Activated CD8-positive, alpha-beta T cell treated with anti-CD3 and anti-CD28 coated beads for 36 hours (primary cell): Measurements from ENCODE around the gene COL5A2. TPM values are rescaled to one million over a fixed set of nuclear protein-coding genes. Genes with fewer than 3 reads are reported as not detected.
A peak's percentile ranks its signal among the peaks of the same experiment; 100 is the strongest.

ENCODE experiments used
- ATAC-seq: fragments of 200-7000 bp; cut with Tn5 transposase; one replicate; pipeline ENCODE4 v1.10.0; 2021; ENCODE audit warnings: mild to moderate bottlenecking, moderate library complexity
- CTCF ChIA-PET: fragments of 350-600 bp; sonication (Branson Sonifier 250); formaldehyde crosslinking; loops from one replicate; lab custom pipeline; 2021; ENCODE audit warnings: antibody characterized with exemption; lab: Charles Lee
- POLR2A ChIA-PET: fragments of 350-600 bp; sonication (Branson Sonifier 250); formaldehyde crosslinking; loops from one replicate; lab custom pipeline; 2021; ENCODE audit warnings: antibody characterized with exemption; lab: Charles Lee
- DNase-seq: peaks from one replicate; pipeline ENCODE4 v3.0.0-alpha.2; 2020
- H3K27ac Mint-ChIP-seq: one replicate; pipeline ENCODE4 v1.8.0; 2021; ENCODE audit warnings: mild to moderate bottlenecking, mixed read lengths
- H3K27me3 Mint-ChIP-seq: one replicate; pipeline ENCODE4 v1.8.0; 2021; ENCODE audit warnings: mixed read lengths
- H3K36me3 Mint-ChIP-seq: one replicate; pipeline ENCODE4 v1.8.0; 2021; ENCODE audit warnings: low read depth, mixed read lengths
- H3K4me1 Mint-ChIP-seq: one replicate; pipeline ENCODE4 v1.8.0; 2021; ENCODE audit warnings: low read depth, mixed read lengths
- H3K4me3 Mint-ChIP-seq: one replicate; pipeline ENCODE4 v1.8.0; 2021; ENCODE audit warnings: mild to moderate bottlenecking, moderate library complexity, mixed read lengths
- H3K9me3 Mint-ChIP-seq: one replicate; pipeline ENCODE4 v1.8.0; 2021; ENCODE audit warnings: mixed read lengths
- CTCF ChIP-seq: fragments of 200-600 bp; IDR thresholded peaks from one replicate; pipeline ENCODE4 v1.8.0; 2022; ENCODE audit warnings: antibody characterized with exemption, mild to moderate bottlenecking
- intact Hi-C: fragments of 100-400 bp; cut with micrococcal nuclease; formaldehyde crosslinking; loops from one replicate; pipeline ENCODE4 v1.10.0; 2022
- total RNA-seq, 2 experiments: library from RNA; stranded (reverse); gene quantifications; one replicate each; pipeline ENCODE4 v1.2.3, GENCODE V29; 2021

Gene COL5A2
- total RNA-seq, 2 experiments from 2014 or later: 2.3 to 3.3 TPM

GRCh38 chr2:189147361-189147760, 32.2 kb downstream of the COL5A2 start:
- H3K27me3 Mint-ChIP-seq: no peaks in the 10 kb centered on the region
- H3K9me3 Mint-ChIP-seq: no peaks in the 10 kb centered on the region
- H3K27ac Mint-ChIP-seq: no peak overlapping the region
- H3K4me3 Mint-ChIP-seq: no peak overlapping the region
- ATAC-seq: no peak
- no peaks in the 10 kb centered on the region for H3K36me3 Mint-ChIP-seq
- POLR2A ChIA-PET: no interaction called here
- H3K4me1 Mint-ChIP-seq: no peaks in the 10 kb centered on the region
- no peak for DNase-seq
- intact Hi-C loops: no loop called here
- no peak for TF ChIP-seq CTCF
- CTCF ChIA-PET: no interaction called here

GRCh38 chr2:189146553-189146952, 33.0 kb downstream of the COL5A2 start:
- ATAC-seq (no peak), DNase-seq (no peak)
- CTCF ChIA-PET: no interaction called here
- H3K9me3 Mint-ChIP-seq: no peaks in the 10 kb centered on the region
- TF ChIP-seq CTCF: no peak
- H3K4me1 Mint-ChIP-seq: no peaks in the 10 kb centered on the region
- no peaks in the 10 kb centered on the region for H3K36me3 Mint-ChIP-seq
- POLR2A ChIA-PET: no interaction called here
- no peak overlapping the region for H3K27ac Mint-ChIP-seq
- intact Hi-C loops: no loop called here
- no peak overlapping the region for H3K4me3 Mint-ChIP-seq
- no peaks in the 10 kb centered on the region for H3K27me3 Mint-ChIP-seq

- ChIA-PET POLR2A (no interaction called here), CTCF (interaction anchor here (1.3 to 4.9 kb wide), 4 partner anchors 20 to 267 kb away, joined by 3 to 40 read pairs (median 22); no protein-coding TSS in a partner anchor)
- H3K9me3 Mint-ChIP-seq: no peaks in the 10 kb centered on the region
- no peak for ATAC-seq
- H3K27me3 Mint-ChIP-seq: no peaks in the 10 kb centered on the region
- no peaks in the 10 kb centered on the region for H3K4me1 Mint-ChIP-seq
- no peaks in the 10 kb centered on the region for H3K36me3 Mint-ChIP-seq
- no peak for TF ChIP-seq CTCF
- no peak overlapping the region for H3K27ac Mint-ChIP-seq
- DNase-seq: no peak
- no peak overlapping the region for H3K4me3 Mint-ChIP-seq
- intact Hi-C loops: loop anchor here (5.0 kb wide), 1 partner anchor 143 kb away; no protein-coding TSS in a partner anchor
Measured at GRCh38 chr2:189144700-189145211, 34.8 kb downstream of the COL5A2 start.

GRCh38 chr2:189143925-189144324, 35.6 kb downstream of the COL5A2 start:
- TF ChIP-seq CTCF: no peak
- no peaks in the 10 kb centered on the region for H3K9me3 Mint-ChIP-seq
- no peak overlapping the region for H3K4me3 Mint-ChIP-seq
- DNase-seq: no peak
- CTCF ChIA-PET: interaction anchor here (0.6 to 4.9 kb wide), 21 partner anchors 9 to 301 kb away, joined by 3 to 53 read pairs (median 10); partner anchors contain the start of gene COL5A2
- H3K27me3 Mint-ChIP-seq: no peaks in the 10 kb centered on the region
- POLR2A ChIA-PET: no interaction called here
- no peak overlapping the region for H3K27ac Mint-ChIP-seq
- ATAC-seq: no peak
- intact Hi-C loops: loop anchor here (2.0 to 5.0 kb wide), 2 partner anchors 143 to 269 kb away; no protein-coding TSS in a partner anchor
- H3K4me1 Mint-ChIP-seq: no peaks in the 10 kb centered on the region
- H3K36me3 Mint-ChIP-seq: no peaks in the 10 kb centered on the region

GRCh38 chr2:189142893-189143759, 36.4 kb downstream of the COL5A2 start:
- intact Hi-C loops: loop anchor here (2.0 to 5.0 kb wide), 2 partner anchors 144 to 270 kb away; no protein-coding TSS in a partner anchor
- H3K9me3 Mint-ChIP-seq: no peaks in the 10 kb centered on the region
- peak; percentile 86 for TF ChIP-seq CTCF
- no peaks in the 10 kb centered on the region for H3K36me3 Mint-ChIP-seq
- H3K4me1 Mint-ChIP-seq: no peaks in the 10 kb centered on the region
- DNase-seq: peak; percentile 66
- POLR2A ChIA-PET: no interaction called here
- peak; percentile 93 for ATAC-seq
- no peaks in the 10 kb centered on the region for H3K27me3 Mint-ChIP-seq
- H3K27ac Mint-ChIP-seq: no peak overlapping the region
- no peak overlapping the region for H3K4me3 Mint-ChIP-seq
- CTCF ChIA-PET: interaction anchor here (0.6 to 4.9 kb wide), 58 partner anchors 9 to 302 kb away, joined by 3 to 53 read pairs (median 4); partner anchors contain the start of gene COL5A2
